HUES64 (cell line): ENCODE measurements around the gene TMEM174.
"Not testable (repeated sequence)": the region's sequence is repeated elsewhere in the genome, so short reads cannot be mapped to it uniquely, and the experiment has no call there.

Source experiments
- H3K27ac ChIP-seq: 2 replicates; pipeline ENCODE4 v1.7.0; 2013; ENCODE audit warnings: low read depth, low read length, inconsistent platforms
- H3K27me3 ChIP-seq: 2 replicates; pipeline ENCODE4 v1.6.1; 2013; ENCODE audit warnings: mild to moderate bottlenecking, low read length; ENCODE audit not compliant: insufficient read depth
- H3K36me3 ChIP-seq: 2 replicates; pipeline ENCODE4 v1.6.1; 2013; ENCODE audit warnings: mild to moderate bottlenecking, low read length; ENCODE audit not compliant: insufficient read depth
- H3K4me1 ChIP-seq: 2 replicates; pipeline ENCODE4 v1.6.1; 2013; ENCODE audit warnings: mild to moderate bottlenecking, low read length, moderate library complexity; ENCODE audit not compliant: insufficient read depth
- H3K4me3 ChIP-seq: 2 replicates; pipeline ENCODE4 v1.5.1; 2013; ENCODE audit warnings: mild to moderate bottlenecking, low read length, moderate library complexity
- H3K9ac ChIP-seq: 2 replicates; pipeline ENCODE4 v1.6.1; 2013; ENCODE audit warnings: mild to moderate bottlenecking, low read depth, low read length
- H3K9me3 ChIP-seq: 2 replicates; pipeline ENCODE4 v1.6.1; 2013; ENCODE audit warnings: low read depth, low read length; ENCODE audit not compliant: insufficient read depth
- WGBS: fragments of 150-250, 120-280 bp; methylation state at CpG from one replicate; pipeline ENCODE4 v1.1.7; 2013; ENCODE audit warnings: missing lambda C conversion rate; 5-methylcytosine and 5-hydroxymethylcytosine counted together

Gene TMEM174

DNA sequence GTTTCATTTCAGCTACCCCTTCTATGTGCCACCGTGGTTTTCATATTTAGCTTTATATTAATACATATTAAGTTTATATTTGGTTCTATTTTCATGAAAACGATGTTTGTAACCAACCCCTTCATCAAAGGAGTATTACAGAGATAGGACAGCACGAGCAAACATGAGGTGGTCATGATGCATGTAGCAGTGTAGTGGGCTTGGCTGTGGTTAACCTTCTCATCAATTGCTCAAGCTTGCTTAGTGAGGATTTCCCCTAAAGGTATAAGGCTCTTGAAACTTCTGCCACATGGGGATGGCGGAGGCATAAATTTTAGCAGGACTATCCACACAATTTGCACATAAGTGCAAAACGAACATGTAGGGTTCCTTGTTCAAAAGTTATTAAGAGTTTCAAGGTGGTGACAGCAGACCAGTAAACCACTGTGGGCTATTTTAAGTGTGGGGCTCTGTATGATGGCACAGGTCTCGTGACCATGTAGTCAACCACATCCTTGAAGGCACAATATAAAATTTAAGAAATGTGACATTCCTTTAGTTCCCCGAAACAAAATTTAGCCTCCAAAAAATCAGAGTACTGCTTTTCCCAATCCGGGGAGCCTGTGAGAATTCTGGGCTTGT, 24.8 kb downstream of the TMEM174 start:
- WGBS, result 92% methylated on average over 6 of the region's 8 CpGs
- Histone ChIP-seq H3K27me3 (peaks cover 7% of the 10 kb centered on the region), H3K9me3 (no peaks in the 10 kb centered on the region), H3K27ac (no peak overlapping the region), H3K4me1 (no peaks in the 10 kb centered on the region), H3K36me3 (no peaks in the 10 kb centered on the region), H3K9ac (no peak overlapping the region), H3K4me3 (no peak overlapping the region)

DNA sequence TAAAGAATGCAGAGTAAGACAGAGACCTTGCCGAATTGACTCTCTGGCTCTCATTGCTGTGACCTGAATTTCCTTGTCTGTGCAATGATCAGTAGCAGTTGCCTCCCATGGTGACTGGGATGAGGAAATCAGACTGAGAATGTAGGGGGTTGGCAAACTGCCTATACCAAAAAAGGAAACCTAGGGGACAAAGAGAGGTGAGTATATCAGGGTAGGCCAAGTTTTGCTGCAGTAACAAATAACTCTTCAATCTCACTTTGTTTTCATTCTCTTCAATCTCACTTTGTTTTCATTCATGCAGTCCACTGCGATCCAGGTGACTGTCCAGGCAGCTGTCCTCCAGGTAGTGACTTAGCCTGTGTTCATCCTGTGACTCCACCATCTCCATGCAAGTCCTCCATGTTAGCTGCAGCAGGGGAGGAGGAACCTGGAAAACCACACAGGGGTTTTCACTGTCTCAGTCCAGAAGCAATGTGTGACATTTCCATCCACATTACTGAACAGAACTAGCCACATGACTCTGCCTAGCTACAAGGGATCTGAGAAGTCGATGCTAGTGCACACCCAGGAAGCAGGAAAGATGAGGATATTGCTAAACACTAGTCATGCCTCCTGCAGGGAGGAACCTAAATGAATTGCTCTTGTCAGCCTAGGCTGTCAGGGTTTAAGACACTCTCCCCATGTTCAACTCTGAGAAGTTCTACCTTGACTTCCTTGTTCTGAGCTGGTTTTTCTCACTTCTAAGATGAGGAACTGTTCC, 26.0 kb downstream of the TMEM174 start:
- Histone ChIP-seq H3K27ac (no peak overlapping the region), H3K4me3 (no peak overlapping the region), H3K27me3 (peaks cover 7% of the 10 kb centered on the region), H3K9me3 (no peaks in the 10 kb centered on the region), H3K4me1 (no peaks in the 10 kb centered on the region), H3K9ac (no peak overlapping the region), H3K36me3 (no peaks in the 10 kb centered on the region)
- 90% methylated on average over 3 of the region's 3 CpGs for WGBS

DNA sequence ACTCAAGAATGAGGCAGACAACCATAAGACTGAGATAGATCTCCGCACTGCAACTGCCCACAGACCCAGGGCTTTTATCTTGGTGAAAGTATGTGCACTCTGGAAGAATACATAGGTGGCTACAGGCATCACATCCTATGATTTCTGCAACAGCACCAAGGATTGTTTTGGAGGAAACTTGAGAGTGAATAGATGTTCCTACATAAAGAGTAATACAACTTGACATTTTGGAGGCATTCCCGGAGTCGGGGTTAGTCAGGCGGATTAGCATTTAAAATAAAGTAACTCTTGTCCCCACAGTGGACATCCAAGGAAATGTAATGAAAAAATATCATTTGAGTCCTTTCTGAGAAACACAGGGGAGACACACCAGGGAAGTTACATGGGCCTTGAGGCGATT, 26.7 kb downstream of the TMEM174 start:
- WGBS, result 87% methylated on average over 5 of the region's 5 CpGs
- peaks cover 7% of the 10 kb centered on the region for H3K27me3 ChIP-seq

GRCh38 chr5:73201547-73202513, 28.8 kb downstream of the TMEM174 start:
- no peaks in the 10 kb centered on the region for H3K36me3 ChIP-seq
- H3K9me3 ChIP-seq, result no peaks in the 10 kb centered on the region
- WGBS, result 43% methylated on average over 34 of the region's 34 CpGs
- H3K9ac ChIP-seq, result no peak overlapping the region
- no peak overlapping the region for H3K4me3 ChIP-seq
- H3K27me3 ChIP-seq, result peaks cover 7% of the 10 kb centered on the region
- no peak overlapping the region for H3K27ac ChIP-seq
- no peaks in the 10 kb centered on the region for H3K4me1 ChIP-seq

More for the DNA sequence above, 26.7 kb downstream of the TMEM174 start:
- Histone ChIP-seq H3K4me3 (no peak overlapping the region), H3K9me3 (no peaks in the 10 kb centered on the region), H3K4me1 (no peaks in the 10 kb centered on the region), H3K9ac (no peak overlapping the region), H3K36me3 (no peaks in the 10 kb centered on the region), H3K27ac (no peak overlapping the region)

GRCh38 chr5:73204332-73204731, 31.3 kb downstream of the TMEM174 start:
- no peak overlapping the region for H3K27ac ChIP-seq
- H3K36me3 ChIP-seq, result no peaks in the 10 kb centered on the region
- no peak overlapping the region for H3K9ac ChIP-seq
- H3K4me1 ChIP-seq, result no peaks in the 10 kb centered on the region
- peaks cover 7% of the 10 kb centered on the region for H3K27me3 ChIP-seq
- no peak overlapping the region for H3K4me3 ChIP-seq
- 100% methylated on average over 1 of the region's 3 CpGs for WGBS
- H3K9me3 ChIP-seq, result 0 out of 2 replicates have a peak, but pooled peaks cover 2% of the 10 kb centered on the region

GRCh38 chr5:73204733-73205132, 31.7 kb downstream of the TMEM174 start:
- 91% methylated on average over 5 of the region's 5 CpGs for WGBS
- no peak overlapping the region for H3K27ac ChIP-seq
- H3K9me3 ChIP-seq, result 0 out of 2 replicates have a peak, but pooled peaks cover 2% of the 10 kb centered on the region
- H3K4me1 ChIP-seq, result no peaks in the 10 kb centered on the region
- H3K36me3 ChIP-seq, result no peaks in the 10 kb centered on the region
- no peak overlapping the region for H3K4me3 ChIP-seq
- peaks cover 7% of the 10 kb centered on the region for H3K27me3 ChIP-seq
- no peak overlapping the region for H3K9ac ChIP-seq

- H3K4me1 ChIP-seq, result no peaks in the 10 kb centered on the region
- no peak overlapping the region for H3K27ac ChIP-seq
- 84% methylated on average over 3 of the region's 3 CpGs for whole genome bisulfite sequencing
- peaks cover 7% of the 10 kb centered on the region for H3K27me3 ChIP-seq
- no peaks in the 10 kb centered on the region for H3K36me3 ChIP-seq
- no peak overlapping the region for H3K4me3 ChIP-seq
- 0 out of 2 replicates have a peak, but pooled peaks cover 2% of the 10 kb centered on the region for H3K9me3 ChIP-seq
- no peak overlapping the region for H3K9ac ChIP-seq
Measured at GRCh38 chr5:73205305-73205704, 32.3 kb downstream of the TMEM174 start.

GRCh38 chr5:73207239-73207638, 34.2 kb downstream of the TMEM174 start:
- 45% methylated on average over 4 of the region's 4 CpGs for WGBS

DNA sequence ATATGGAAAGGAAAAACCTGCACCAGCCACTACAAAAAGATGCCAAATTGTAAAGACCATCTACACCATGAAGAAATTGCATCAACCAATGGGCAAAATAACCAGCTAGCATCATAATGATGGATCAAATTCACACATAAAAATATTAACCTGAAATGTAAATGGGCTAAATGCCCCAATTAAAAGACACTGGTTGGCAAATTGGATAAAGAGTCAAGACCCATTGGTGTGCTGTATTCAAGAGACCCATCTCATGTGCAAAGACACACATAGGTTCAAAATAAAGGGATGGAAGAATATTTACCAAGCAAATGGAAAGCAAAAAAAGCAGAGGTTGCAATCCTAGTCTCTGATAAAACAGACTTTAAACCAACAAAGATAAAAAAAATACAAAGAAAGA, 36.1 kb downstream of the TMEM174 start:
- H3K4me3 ChIP-seq, H3K36me3 ChIP-seq, H3K4me1 ChIP-seq, H3K9me3 ChIP-seq, H3K9ac ChIP-seq, H3K27me3 ChIP-seq, H3K27ac ChIP-seq: not testable (repeated sequence)

More at GRCh38 chr5:73207239-73207638, 34.2 kb downstream of the TMEM174 start:
- H3K36me3 ChIP-seq, H3K27ac ChIP-seq, H3K4me3 ChIP-seq, H3K4me1 ChIP-seq, H3K27me3 ChIP-seq, H3K9me3 ChIP-seq, H3K9ac ChIP-seq: not testable (repeated sequence)

- WGBS, result 100% methylated on average over 3 of the region's 3 CpGs
- H3K4me3 ChIP-seq, H3K27ac ChIP-seq, H3K9ac ChIP-seq, H3K36me3 ChIP-seq, H3K9me3 ChIP-seq: not testable (repeated sequence)
- H3K4me1 ChIP-seq, result peaks cover 18% of the 10 kb centered on the region
- H3K27me3 ChIP-seq, result peaks cover 45% of the 10 kb centered on the region
Measured at GRCh38 chr5:73212693-73213092, 39.7 kb downstream of the TMEM174 start.

- Histone ChIP-seq H3K9ac (no peak overlapping the region), H3K9me3 (0 out of 2 replicates have a peak, but pooled peaks cover 2% of the 10 kb centered on the region), H3K4me3 (no peak overlapping the region), H3K27ac (no peak overlapping the region), H3K27me3 (peaks cover 54% of the 10 kb centered on the region), H3K4me1 (peaks cover 18% of the 10 kb centered on the region), H3K36me3 (no peaks in the 10 kb centered on the region)
- WGBS, result 52% methylated on average over 6 of the region's 6 CpGs
Measured at GRCh38 chr5:73213566-73213998, 40.6 kb downstream of the TMEM174 start.
